NOMO-1 (cell line): ENCODE results near the gene MAN1A2.
"Not testable (repeated sequence)": the region's sequence is repeated elsewhere in the genome, so short reads cannot be mapped to it uniquely, and the experiment has no call there.

Experiments used
- DNase-seq, 2 experiments: peaks; one replicate each; lab custom pipeline; 2025; ENCODE audit not compliant: unreplicated experiment in 2 of 2; lab: John Stamatoyannopoulos, UW

Gene MAN1A2

DNA sequence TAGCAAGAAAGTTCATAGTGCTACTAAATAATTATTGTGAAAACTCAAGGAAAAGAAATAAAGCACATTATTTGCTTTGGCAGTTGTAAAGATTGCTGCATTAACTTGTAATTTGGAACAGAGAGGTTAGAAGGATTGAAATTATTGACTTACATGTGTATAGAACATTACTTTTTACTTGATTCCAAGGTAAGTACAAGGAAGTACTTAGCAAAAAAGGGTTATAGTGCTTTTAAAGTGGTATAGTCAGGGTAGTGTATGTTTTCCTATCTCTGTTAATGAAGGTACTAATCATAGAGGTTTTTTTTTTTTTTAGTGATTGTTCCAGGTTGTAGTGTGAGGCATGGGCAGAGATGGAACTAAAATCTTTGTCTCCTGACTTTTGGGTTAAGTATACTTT lies 29.4 kb downstream of the MAN1A2 start:
- no peak for DNase-seq

DNA sequence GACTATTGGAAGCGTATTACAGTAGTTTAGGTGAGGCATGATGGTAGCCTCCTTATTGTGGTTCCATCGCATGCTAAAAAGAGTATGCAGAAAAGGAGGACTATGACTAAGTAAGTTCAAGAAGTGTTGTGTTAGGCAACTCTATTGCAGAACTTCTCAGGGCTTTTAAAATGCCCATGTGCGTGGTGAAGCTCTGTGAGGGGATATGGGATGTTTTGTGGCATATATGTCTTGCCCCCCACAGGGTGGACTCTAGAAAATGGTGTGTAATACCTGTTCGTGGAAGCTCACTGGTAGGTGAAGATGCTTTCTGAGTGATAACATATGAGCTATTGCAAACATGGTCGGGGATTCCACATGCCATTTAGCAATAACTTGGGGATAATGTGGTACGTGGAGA lies 31.7 kb downstream of the MAN1A2 start:
- no peak for DNase-seq

DNA sequence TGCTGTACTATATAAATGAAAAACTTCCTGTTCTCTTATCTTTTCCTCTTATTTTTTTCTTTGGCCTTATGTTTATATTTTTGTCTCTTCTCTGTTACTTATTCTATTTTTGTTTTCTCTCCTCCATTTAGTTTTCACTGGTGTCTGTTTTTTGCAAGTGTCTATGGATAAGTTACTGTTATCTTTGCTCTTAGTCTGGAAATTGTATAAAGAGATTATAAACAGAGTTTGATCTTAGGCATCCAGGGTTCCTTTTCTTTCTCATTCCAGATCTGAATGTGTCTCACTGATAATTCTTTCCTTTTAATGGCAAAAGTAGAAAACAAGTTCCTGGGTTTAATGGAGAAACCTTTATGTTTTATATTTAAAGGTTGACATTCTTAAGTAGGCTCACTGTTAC lies 34.5 kb downstream of the MAN1A2 start:
- DNase-seq, result no peak

DNA sequence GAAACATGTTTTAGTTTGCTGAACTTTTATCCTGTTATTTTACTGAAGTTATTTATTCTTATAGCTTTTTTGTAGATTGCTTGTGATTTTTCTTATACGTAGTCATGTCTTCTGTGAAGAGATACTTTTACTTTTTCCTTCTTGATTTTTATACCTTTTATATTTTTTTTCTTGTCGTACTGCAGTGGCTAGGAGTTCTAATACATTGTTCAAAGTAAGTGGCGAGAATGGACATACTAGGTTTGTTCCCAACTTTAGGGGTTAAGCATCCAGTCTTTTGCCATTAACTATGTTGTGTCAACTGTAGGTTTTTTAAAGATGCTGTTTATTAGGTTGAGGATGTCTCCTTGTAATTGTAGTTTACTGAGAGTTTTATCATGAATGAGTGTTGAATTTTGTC lies 36.3 kb downstream of the MAN1A2 start:
- DNase-seq, result no peak

DNA sequence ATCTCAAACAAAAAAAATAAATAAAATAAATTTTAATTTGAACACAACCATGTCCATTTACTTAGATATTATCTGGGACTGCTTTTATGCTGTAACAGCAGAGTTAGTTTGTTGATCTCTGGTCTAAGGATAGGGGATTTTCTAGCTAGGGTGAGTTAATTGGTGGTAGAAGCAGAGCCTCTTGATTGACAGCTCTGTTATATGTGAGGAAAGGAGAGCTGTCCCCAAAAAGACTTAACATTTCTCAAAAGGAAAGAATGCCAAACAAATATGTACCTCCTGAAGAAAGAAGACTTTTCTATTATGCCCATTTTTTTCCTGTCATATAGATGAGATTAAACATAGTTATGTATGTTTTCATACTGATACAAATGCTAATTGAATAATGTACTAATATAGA lies 37.8 kb downstream of the MAN1A2 start:
- no peak for DNase-seq

DNA sequence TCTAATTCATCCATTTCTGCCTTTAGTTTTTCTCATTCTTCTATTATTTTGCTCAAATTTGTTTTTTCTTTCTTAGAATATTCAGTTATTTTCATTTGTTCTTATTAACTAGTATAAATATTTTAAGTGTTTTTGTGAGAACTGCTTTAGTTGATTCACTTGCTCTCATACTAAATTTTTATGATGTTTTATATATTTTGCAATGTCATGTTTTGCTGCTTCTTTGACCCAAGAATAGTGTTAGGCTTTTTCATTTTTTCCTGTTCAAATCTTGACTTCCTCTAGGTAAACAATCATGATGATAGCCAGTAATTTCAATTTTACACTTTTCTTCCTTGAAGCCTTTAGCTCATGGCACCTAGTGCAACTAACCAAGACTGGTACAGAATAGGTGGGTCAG lies 45.2 kb downstream of the MAN1A2 start:
- DNase-seq, result no peak

DNA sequence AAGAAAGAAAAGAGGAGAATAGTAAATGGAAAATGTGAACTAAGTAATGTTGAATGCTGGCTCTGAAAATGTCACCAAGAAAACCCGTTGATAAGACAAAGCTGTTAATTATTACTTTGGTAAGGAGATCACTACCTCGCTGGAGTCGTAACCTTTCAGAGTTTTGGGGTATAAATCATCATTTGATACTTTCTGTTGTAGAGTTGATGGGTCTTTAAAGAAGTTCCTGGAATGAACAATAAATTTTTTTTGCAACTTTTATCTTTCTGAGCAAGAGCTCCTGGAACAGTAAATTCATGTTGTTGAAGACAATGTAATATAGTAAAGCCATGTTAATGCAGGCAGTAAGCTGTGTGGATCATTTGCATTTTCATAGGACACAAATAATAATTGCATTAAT lies 46.2 kb downstream of the MAN1A2 start:
- DNase-seq, result no peak

GRCh38 chr1:117414943-117415342 lies 47.7 kb downstream of the MAN1A2 start:
- no peak for DNase-seq

DNA sequence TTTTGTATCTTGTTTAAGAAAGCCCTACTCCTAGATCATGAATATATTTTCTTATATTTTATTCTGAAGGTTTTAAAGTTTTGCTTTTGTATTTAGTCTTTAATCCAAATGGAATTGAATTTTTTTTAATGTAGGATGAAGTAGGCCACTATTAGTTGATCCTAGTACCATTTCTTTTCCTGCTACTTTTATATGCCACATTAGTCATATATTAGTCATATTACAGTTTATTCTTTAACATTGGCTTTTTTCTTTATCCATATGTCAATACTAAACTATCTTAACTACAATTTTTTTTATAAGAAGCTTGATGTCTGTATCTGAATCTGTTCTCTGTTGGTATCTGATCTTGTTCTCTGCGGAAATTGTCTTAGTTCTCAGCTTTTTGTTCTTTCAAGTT lies 48.8 kb downstream of the MAN1A2 start:
- DNase-seq, result no peak

GRCh38 chr1:117416546-117417125 lies 49.4 kb downstream of the MAN1A2 start:
- DNase-seq, result no peak

- DNase-seq, result no peak
These were observed 57.9 kb downstream of the MAN1A2 start for GRCh38 chr1:117425050-117425734.

- no peak for DNase-seq
These were observed 60.0 kb downstream of the MAN1A2 start for GRCh38 chr1:117427297-117427696.

- no peak for DNase-seq
These were observed 66.7 kb downstream of the MAN1A2 start for GRCh38 chr1:117433943-117434342.

- no peak for DNase-seq
These were observed 69.3 kb downstream of the MAN1A2 start for GRCh38 chr1:117436513-117436912.

DNA sequence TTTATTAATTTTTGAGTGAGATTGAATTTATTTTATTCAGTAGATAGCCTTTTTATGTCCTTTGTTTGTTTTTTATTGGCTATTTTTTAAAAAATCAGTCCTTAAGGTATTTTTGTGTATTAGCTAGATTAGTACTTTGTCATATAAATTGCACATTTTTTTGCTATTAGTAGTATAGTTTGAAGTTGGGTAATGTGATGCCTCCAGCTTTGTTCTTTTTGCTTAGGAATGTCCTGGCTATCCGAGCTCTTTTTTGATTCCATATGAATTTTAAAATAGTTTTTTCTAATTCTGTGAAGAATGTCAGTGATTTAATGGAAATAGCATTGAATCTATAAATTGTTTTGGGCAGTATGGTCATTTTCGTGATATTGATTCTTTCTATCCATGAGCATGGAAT lies 80.4 kb downstream of the MAN1A2 start:
- no peak for DNase-seq

DNA sequence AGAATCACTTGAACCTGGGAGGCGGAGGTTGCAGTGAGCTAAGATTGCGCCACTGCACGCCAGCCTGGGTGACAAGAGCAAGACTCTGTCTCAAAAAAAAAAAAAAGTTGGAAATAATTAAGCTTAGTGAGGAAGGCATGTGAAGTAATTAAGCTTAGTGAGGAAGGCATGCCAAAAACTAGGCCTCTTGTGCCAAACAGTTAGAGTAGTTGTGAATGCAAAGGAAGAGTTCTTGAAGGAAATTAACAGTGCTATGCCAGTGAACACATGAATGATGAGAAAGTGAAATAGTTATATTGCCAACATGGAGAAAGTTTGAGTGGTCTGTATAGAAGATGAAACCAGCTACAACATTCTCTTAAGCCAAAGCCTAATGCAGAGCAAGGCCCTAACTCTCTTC lies 85.0 kb downstream of the MAN1A2 start:
- DNase-seq, result no peak

DNA sequence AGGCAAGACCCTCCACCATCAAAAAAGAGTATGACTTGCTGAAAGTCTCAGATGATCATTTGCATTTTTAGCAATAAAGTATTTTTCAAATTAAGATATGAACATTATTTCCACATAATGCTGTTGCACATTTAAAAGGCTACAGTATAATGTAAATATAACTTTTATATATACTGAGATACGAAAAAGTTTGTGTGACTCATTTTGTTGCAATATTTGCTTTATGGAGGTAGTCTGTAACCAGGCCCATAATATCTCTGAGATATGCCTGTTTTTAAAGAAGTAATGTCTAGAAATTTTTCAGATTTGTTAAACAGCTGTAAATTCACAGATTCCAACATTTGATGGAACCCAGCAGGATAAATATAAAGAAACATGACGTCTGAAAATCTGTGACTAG lies 86.7 kb downstream of the MAN1A2 start:
- DNase-seq, result no peak

- DNase-seq, result not testable (repeated sequence)
These were observed 91.2 kb downstream of the MAN1A2 start for GRCh38 chr1:117458410-117458809.

- DNase-seq, result no peak
These were observed 99.5 kb downstream of the MAN1A2 start for GRCh38 chr1:117466761-117467160.

DNA sequence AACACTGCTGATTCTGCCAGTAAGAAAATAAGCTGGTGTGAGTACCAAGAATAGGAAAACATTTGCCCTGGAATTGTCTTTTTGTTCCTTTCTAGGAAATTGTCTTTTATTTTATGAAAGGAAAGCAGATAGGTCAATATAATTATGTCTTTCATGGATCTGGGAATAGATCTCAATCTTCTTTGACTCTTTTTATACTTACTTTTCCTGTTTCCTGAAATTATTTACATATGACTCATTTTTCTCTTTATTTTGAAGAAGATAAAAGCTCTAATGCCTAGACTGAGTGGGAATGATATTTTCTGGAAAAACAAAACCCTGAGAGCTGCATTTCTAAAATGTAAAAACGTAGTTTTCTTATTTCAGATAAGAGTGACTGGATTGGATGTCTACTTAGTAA lies 100.1 kb downstream of the MAN1A2 start:
- DNase-seq, result no peak

DNA sequence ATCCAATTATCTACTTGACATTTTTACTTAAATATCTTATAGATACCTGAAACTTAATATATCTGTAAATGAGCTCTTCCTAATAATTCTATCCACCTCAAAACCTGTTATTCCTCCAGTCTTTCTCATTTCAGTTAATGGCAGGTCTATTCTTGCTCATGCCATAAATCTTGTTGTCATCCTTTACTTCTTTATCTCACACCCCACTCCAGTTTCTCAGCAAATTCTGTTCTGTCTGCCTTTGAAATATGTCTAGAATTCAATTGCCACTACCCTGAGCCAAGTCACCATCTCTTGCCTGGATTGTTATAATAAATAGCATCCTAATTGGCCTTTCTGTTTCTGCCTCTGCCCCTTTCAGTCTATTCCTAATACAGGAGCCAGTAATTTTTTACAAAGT lies 105.8 kb downstream of the MAN1A2 start:
- no peak for DNase-seq

- not testable (repeated sequence) for DNase-seq
These were observed 108.2 kb downstream of the MAN1A2 start for GRCh38 chr1:117475495-117475894.

- DNase-seq, result no peak
These were observed 111.8 kb downstream of the MAN1A2 start for GRCh38 chr1:117479086-117479485.
